ENCODE measurements around the gene ADISSP.

Gene ADISSP

DNA sequence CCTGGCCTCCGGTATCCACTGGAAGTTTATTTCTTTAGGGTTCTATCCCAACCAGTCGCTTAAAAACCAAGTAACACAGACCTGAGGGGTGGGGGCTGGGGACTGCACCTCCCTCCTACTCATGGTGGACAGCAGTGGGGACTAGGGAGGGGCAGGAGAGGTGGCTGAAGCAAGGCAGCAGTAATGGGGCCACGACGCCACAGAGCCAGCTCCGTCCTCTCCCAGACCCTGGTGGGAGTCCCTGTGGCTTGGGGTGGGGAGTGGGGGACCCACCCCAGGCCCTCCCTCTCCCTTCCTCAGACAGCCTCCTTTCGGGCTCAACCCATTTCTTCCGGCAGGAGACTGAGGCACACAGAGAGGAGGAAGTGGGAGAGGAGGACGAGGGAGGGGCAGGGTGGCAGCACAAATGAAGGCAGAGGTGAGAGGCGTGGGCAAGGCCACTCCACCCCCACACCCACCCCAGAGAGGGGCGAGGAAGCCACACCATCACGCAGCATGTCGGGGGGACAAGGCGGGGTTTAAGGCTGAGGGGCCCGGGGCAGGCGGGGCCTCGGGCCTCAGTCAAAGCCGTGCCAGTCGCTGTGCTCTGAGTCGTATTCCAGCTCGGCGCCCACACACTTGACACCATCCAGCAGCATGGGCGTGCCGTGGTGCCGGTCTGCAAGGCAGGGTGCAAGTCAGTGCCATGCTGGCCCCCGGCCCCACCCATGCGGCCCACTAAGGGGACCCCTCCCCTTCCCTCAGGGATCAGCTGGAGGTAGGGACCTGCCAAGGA, 13.9 kb downstream of the ADISSP start:
- H3K4me3 ChIP-seq (replicated peaks; ENCODE audit: low read depth, low read length), result no peak overlapping the region
- TF ChIP-seq, protein P1, sequence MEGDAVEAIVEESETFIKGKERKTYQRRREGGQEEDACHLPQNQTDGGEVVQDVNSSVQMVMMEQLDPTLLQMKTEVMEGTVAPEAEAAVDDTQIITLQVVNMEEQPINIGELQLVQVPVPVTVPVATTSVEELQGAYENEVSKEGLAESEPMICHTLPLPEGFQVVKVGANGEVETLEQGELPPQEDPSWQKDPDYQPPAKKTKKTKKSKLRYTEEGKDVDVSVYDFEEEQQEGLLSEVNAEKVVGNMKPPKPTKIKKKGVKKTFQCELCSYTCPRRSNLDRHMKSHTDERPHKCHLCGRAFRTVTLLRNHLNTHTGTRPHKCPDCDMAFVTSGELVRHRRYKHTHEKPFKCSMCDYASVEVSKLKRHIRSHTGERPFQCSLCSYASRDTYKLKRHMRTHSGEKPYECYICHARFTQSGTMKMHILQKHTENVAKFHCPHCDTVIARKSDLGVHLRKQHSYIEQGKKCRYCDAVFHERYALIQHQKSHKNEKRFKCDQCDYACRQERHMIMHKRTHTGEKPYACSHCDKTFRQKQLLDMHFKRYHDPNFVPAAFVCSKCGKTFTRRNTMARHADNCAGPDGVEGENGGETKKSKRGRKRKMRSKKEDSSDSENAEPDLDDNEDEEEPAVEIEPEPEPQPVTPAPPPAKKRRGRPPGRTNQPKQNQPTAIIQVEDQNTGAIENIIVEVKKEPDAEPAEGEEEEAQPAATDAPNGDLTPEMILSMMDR (IDR thresholded peaks at IDR 0.05; ENCODE audit: low read length, missing control alignments), result no peak
- no peak for DNase-seq (ENCODE audit: low read depth)

DNA sequence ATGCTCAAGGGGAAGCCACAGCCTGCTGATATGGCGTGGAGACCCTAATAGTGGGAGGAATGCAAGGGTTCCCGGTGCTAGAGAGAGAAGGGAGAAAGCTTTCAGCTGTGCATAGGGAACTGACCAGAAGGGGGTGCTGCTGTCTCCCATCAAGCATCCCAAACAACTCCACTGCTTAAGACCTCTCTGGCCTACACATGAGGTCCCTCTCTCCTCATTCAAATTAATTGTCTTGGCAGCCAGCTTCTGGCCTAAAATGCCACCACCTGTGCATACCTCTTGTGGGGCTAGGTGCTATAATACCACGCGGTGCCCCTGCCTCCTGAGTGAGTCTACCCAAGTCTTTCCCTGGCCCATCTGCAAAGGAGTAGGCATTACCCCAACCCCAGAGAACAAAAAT, 14.5 kb downstream of the ADISSP start:
- TF ChIP-seq, protein P1 (IDR thresholded peaks at IDR 0.05; ENCODE audit: low read length, missing control alignments), result peak; percentile 94
- DNase-seq (ENCODE audit: low read depth), result peak; percentile 86
- H3K4me3 ChIP-seq (replicated peaks; ENCODE audit: low read depth, low read length), result no peak overlapping the region

DNA sequence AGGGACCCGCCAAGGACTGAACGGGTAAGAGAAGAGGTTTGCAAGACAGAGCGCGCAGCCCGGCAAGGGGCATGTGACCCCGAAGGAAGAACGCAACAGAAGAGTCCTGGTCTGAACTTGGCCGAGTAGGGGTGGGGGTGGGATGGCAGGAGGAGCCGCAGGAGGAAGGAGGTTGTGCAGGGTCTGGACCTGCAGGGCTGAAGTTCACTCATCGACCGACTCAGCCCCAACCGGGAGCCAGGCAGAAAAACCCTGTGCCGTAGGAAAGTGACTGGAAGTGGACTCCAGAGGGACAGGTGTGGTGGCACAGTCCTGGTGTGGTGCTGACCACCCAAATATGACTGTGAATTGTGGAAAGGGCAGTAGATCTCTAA, 15.2 kb downstream of the ADISSP start:
- TF ChIP-seq, protein P1 (IDR thresholded peaks at IDR 0.05; ENCODE audit: low read length, missing control alignments), result no peak
- no peak overlapping the region for H3K4me3 ChIP-seq (replicated peaks; ENCODE audit: low read depth, low read length)
- DNase-seq (ENCODE audit: low read depth), result no peak

DNA sequence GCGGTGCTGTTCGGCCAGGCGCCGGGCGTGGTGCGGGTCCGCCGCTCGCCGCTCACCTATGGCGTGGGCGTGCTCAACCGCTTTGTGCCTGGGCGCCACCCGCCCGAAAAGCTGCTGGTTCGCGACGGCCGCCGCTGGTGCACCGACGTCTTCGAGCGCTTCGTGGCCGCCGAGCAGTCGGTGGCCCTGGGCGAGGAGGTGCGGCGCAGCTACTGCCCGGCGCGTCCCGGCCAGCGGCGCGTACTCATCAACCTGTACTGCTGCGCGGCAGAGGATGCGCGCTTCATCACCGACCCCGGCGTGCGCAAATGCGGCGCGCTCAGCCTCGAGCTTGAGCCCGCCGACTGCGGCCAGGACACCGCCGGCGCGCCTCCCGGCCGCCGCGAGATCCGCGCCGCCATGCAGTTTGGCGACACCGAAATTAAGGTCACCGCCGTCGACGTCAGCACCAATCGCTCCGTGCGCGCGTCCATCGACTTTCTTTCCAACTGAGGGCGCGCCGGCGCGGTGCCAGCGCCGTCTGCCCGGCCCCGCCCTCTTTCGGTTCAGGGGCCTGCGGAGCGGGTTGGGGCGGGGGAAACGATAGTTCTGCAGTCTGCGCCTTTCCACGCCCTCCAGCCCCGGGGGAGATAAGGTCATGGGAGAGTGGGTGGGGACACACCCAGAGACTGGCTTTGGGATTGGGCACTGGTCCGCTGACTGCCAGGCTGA, 15.7 kb downstream of the ADISSP start:
- no peak for DNase-seq (ENCODE audit: low read depth)
- TF ChIP-seq, protein P1 (IDR thresholded peaks at IDR 0.05; ENCODE audit: low read length, missing control alignments), result no peak
- no peak overlapping the region for H3K4me3 ChIP-seq (replicated peaks; ENCODE audit: low read depth, low read length)

DNA sequence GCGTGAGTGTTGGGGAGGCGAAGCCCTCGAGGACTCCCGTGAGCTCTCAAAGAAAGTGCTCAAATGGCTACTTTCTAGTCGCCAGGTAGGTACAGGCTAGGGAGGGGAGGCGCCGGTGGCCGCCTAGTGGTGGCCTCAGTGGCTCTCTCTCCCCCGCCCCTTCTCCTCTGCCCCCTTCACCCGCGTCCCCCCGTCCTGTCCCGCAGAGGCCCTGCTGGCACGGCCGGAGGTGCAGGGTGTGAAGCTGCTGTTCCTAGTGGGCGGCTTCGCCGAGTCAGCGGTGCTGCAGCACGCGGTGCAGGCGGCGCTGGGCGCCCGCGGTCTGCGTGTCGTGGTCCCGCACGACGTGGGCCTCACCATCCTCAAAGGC, 16.3 kb downstream of the ADISSP start:
- TF ChIP-seq, protein P1 (IDR thresholded peaks at IDR 0.05; ENCODE audit: low read length, missing control alignments), result no peak
- no peak overlapping the region for H3K4me3 ChIP-seq (replicated peaks; ENCODE audit: low read depth, low read length)
- no peak for DNase-seq (ENCODE audit: low read depth)

DNA sequence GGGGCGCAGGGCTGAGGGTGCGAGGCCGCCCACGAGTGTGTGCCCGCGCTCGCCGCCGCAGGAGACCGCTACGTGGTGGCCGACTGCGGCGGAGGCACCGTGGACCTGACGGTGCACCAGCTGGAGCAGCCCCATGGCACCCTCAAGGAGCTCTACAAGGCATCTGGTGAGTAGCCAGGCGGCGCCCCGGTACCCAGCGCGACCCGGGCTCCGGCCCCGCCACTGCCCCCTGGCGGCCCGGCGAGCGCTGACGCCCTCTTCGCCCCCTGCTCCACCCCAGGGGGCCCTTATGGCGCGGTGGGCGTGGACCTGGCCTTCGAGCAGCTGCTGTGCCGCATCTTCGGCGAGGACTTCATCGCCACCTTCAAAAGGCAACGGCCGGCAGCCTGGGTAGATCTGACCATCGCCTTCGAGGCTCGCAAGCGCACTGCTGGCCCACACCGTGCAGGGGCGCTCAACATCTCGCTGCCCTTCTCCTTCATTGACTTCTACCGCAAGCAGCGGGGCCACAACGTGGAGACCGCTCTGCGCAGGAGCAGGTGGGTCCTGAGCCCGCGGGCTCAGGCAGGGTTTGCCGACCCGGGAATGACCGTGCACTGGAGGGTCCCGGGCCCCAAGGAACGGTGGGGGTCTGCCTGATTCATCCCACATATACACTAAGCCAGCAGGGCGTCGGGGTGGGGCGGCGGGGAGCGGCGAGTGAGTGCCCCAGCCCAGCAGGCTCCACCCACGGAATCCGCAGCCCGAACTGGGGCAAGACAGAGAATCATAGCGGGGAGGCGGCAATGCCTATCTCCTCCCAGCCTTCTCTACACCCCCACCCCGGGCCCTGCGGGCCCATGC, 17.6 kb downstream of the ADISSP start:
- TF ChIP-seq, protein P1 (IDR thresholded peaks at IDR 0.05; ENCODE audit: low read length, missing control alignments), result peak; percentile 19
- no peak for DNase-seq (ENCODE audit: low read depth)
- no peak overlapping the region for H3K4me3 ChIP-seq (replicated peaks; ENCODE audit: low read depth, low read length)

Data from fibroblast of pulmonary artery (primary cell).